Measurements from ENCODE around the gene CACNA1I.

DNA sequence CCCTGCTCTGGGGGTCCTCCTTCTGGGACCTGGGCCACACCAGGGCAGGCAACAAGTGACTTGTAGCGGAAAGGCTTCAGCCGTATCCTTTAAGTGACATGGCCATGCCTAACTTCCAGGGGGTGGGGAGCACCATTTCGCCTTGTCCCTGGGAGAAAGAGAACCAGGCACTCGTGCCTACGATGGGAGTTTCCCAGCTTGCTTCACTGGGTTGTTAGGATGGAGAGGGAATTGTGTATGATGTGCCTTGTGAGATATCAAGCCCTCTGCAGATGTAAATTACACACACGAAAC, 151.4 kb downstream of the CACNA1I start:
- TF ChIP-seq POLR2AphosphoS5 (IDR thresholded peaks at IDR 0.05) (no peak), POLR2A (IDR thresholded peaks at IDR 0.05) (no peak), CTCF (IDR thresholded peaks at IDR 0.05) (no peak), EP300 (IDR thresholded peaks at IDR 0.05) (no peak)
